B cell (primary cell): ENCODE results near the gene PPP3R2. TPM values are rescaled to one million over a fixed set of nuclear protein-coding genes. Genes with fewer than 3 reads are reported as not detected.

Experiments used
- ATAC-seq: fragments of 200-7000 bp; cut with Tn5 transposase; one replicate; pipeline ENCODE4 v1.10.0; 2021; ENCODE audit warnings: low read depth, mild to moderate bottlenecking, moderate number of reproducible peaks, moderate library complexity
- CTCF ChIA-PET: fragments of 350-600 bp; sonication (Branson Sonifier 250); formaldehyde crosslinking; loops from one replicate; lab custom pipeline; 2021; ENCODE audit warnings: antibody characterized with exemption, inconsistent platforms; lab: Charles Lee
- POLR2A ChIA-PET: fragments of 350-600 bp; sonication (Branson Sonifier 250); formaldehyde crosslinking; loops from one replicate; lab custom pipeline; 2021; ENCODE audit warnings: antibody characterized with exemption; lab: Charles Lee
- DNase-seq: peaks from one replicate; pipeline ENCODE4 v3.0.0; 2013
- H2AFZ ChIP-seq: 2 replicates; pipeline ENCODE4 v1.6.1; 2012; ENCODE audit warnings: mild to moderate bottlenecking, low read depth, low read length; ENCODE audit not compliant: insufficient read depth, poor library complexity, severe bottlenecking
- H3K27ac ChIP-seq, 2 donors: 1 replicate in 1 of 2; 2 replicates in 1 of 2; pipeline ENCODE4 v1.5.1; 2012 to 2013; ENCODE audit warnings: low read length in 2 of 2, mild to moderate bottlenecking in 2 of 2, moderate library complexity in 1 of 2
- H3K27me3 ChIP-seq, 4 experiments: fragments of 200-600 bp in 1 of 4; sonication (generic) in 1 of 4; replicated peaks in 1 of 4; 1 replicate in 2 of 4; 2 replicates in 2 of 4; pipeline versions ENCODE4 v1.6.1 to v1.7.0; 2013 to 2016; ENCODE audit warnings: low read length in 3 of 4, mild to moderate bottlenecking in 2 of 4, mixed read lengths in 1 of 4, moderate library complexity in 1 of 4; ENCODE audit not compliant: insufficient read depth in 4 of 4, control insufficient read depth in 3 of 4; ENCODE audit errors: control extremely low read depth in 1 of 4
- H3K36me3 ChIP-seq, 2 experiments: replicated peaks in 1 of 2; 1 replicate in 1 of 2; 2 replicates in 1 of 2; pipeline versions ENCODE4 v1.6.1 to v1.7.1; 2013; ENCODE audit warnings: low read length in 1 of 2; ENCODE audit not compliant: insufficient read depth in 2 of 2, control insufficient read depth in 1 of 2; ENCODE audit errors: control extremely low read depth in 1 of 2, extremely low read depth in 1 of 2
- H3K4me1 ChIP-seq, 2 donors: fragments of 200-600 bp in 1 of 2; sonication (generic) in 1 of 2; 1 replicate in 1 of 2; 2 replicates in 1 of 2; pipeline versions ENCODE4 v1.5.1 to v1.6.1; 2013 to 2017; ENCODE audit warnings: low read length in 2 of 2; ENCODE audit not compliant: control insufficient read depth in 2 of 2, insufficient read depth in 2 of 2
- H3K4me2 ChIP-seq: replicated peaks from 2 replicates; pipeline ENCODE3; 2012; ENCODE audit warnings: mild to moderate bottlenecking, low read depth, low read length; ENCODE audit not compliant: poor library complexity, severe bottlenecking
- H3K4me3 ChIP-seq, 5 experiments: fragments of 200-600 bp in 1 of 5; sonication (generic) in 1 of 5; 1 replicate in 3 of 5; 2 replicates in 2 of 5; pipeline versions ENCODE4 v1.5.1 to v1.7.0; 2011 to 2016; ENCODE audit warnings: low read length in 4 of 5, mild to moderate bottlenecking in 4 of 5, low read depth in 2 of 5, control low read depth in 1 of 5, moderate library complexity in 1 of 5; ENCODE audit not compliant: insufficient read depth in 1 of 5; ENCODE audit errors: control extremely low read depth in 1 of 5, extremely low read depth in 1 of 5
- H3K79me2 ChIP-seq: fragments of 200-600 bp; sonication (generic); one replicate; pipeline ENCODE4 v1.6.0; 2016; ENCODE audit warnings: low read length; ENCODE audit not compliant: control insufficient read depth, insufficient read depth
- H3K9ac ChIP-seq: fragments of 200-600 bp; sonication (generic); 2 replicates; pipeline ENCODE4 v1.6.1; 2017; ENCODE audit warnings: mild to moderate bottlenecking, low read length, moderate library complexity
- H3K9me3 ChIP-seq, 3 donors: one replicate each; pipeline versions ENCODE4 v1.6.1 to v1.7.1; 2013; ENCODE audit warnings: low read length in 2 of 3; ENCODE audit not compliant: control insufficient read depth in 2 of 3, insufficient read depth in 1 of 3; ENCODE audit errors: control extremely low read depth in 1 of 3
- H4K20me1 ChIP-seq: 2 replicates; pipeline ENCODE4 v1.6.0; 2012; ENCODE audit warnings: mild to moderate bottlenecking, low read length; ENCODE audit not compliant: insufficient read depth, control insufficient read depth, poor library complexity, severe bottlenecking
- H3K27ac Mint-ChIP-seq: one replicate; pipeline ENCODE4 v1.8.0; 2021; ENCODE audit warnings: mixed read lengths
- H3K27me3 Mint-ChIP-seq: one replicate; pipeline ENCODE4 v1.8.0; 2021; ENCODE audit warnings: mixed read lengths
- H3K4me1 Mint-ChIP-seq: one replicate; pipeline ENCODE4 v1.8.0; 2021; ENCODE audit warnings: mixed read lengths
- H3K4me3 Mint-ChIP-seq: one replicate; pipeline ENCODE4 v1.8.0; 2021; ENCODE audit warnings: mixed read lengths
- H3K9me3 Mint-ChIP-seq: one replicate; pipeline ENCODE4 v1.8.0; 2022; ENCODE audit warnings: mixed read lengths; ENCODE audit not compliant: insufficient read depth
- EZH2 ChIP-seq: IDR thresholded peaks from 2 replicates; pipeline ENCODE4 v1.6.1; 2012; ENCODE audit warnings: borderline replicate concordance, low read depth, mild to moderate bottlenecking, moderate library complexity, low read length; ENCODE audit not compliant: insufficient read depth, poor library complexity, severe bottlenecking
- WGBS: methylation state at CpG from one replicate; pipeline ENCODE4 v1.1.5; 2013; ENCODE audit warnings: missing lambda C conversion rate; ENCODE audit not compliant: insufficient coverage; 5-methylcytosine and 5-hydroxymethylcytosine counted together
- intact Hi-C: fragments of 100-400 bp; cut with micrococcal nuclease; formaldehyde crosslinking; loops from one replicate; pipeline ENCODE4 v1.10.0; 2022
- polyA minus RNA-seq: library from RNA; depleted of rRNA, polyadenylated mRNA; stranded (reverse); fragments of >200 nt; gene quantifications from 2 replicates; pipeline ENCODE4 v1.2.3, GENCODE V29; 2012
- polyA plus RNA-seq: library from polyadenylated mRNA; depleted of rRNA; stranded (reverse); fragments of >200 nt; gene quantifications from 2 replicates; pipeline ENCODE4 v1.2.3, GENCODE V29; 2012
- total RNA-seq, 2 donors: library from RNA; stranded (reverse); fragments of 120-200 nt in 1 of 2; gene quantifications; 1 replicate in 1 of 2; 2 replicates in 1 of 2; pipeline versions ENCODE4 v1.2.3 to v1.2.4, GENCODE V29; 2013 to 2022
- TF ChIP-seq, protein P1 (sequence below): fragments of 200-600 bp; IDR thresholded peaks from one replicate; pipeline ENCODE4 v1.8.0; 2022; ENCODE audit warnings: antibody characterized with exemption, mild to moderate bottlenecking

PPP3R2 gene
- total RNA-seq (not detected in 2 replicates), polyA plus RNA-seq (not detected in 2 replicates), polyA minus RNA-seq (0.07 TPM in 1 of 2 replicates, not detected in the other)
- total RNA-seq (2013) = not detected

DNA sequence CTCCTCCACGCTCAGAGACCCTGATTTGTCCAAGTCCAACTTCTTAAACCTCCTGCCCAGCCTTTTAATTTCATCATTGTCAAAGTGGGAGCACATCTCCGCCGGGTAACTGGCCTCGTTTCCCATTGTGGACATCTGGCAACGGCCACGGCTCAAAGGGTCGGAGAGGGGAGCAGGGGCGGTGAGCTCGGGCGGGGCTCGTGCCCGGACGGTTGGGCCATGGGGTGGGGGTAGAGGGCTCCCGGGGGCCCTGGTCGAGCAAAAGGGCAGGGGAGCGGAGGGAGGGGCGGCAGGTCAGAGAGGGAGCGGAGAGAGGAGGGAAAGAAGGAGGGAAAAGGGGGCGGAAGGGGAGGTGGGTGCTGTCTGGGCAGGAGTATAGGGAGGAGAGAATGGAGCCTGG, at the start of gene PPP3R2:
Gene PPP3R2 (minus strand): TSS at position 174 of the 400 bp plus-strand sequence. CDS start 48 bp downstream, at position 126.
- Mint-ChIP-seq H3K9me3 (no peaks in the 10 kb centered on the region), H3K27me3 (peaks cover 14% of the 10 kb centered on the region), H3K27ac (no peak within 1 kb of the TSS), H3K4me1 (no peaks in the 10 kb centered on the region), H3K4me3 (no peak within 1 kb of the TSS)
- POLR2A ChIA-PET = no interaction called here
- H4K20me1 ChIP-seq = no peaks in the 10 kb centered on the region
- H3K4me3 ChIP-seq = no peak within 1 kb of the TSS
- H3K9ac ChIP-seq = no peak within 1 kb of the TSS
- CTCF ChIA-PET = no interaction called here
- no peaks in the 10 kb centered on the region for H3K79me2 ChIP-seq
- no peaks in the 10 kb centered on the region for H3K36me3 ChIP-seq
- no peaks in the 10 kb centered on the region for H3K4me1 ChIP-seq
- TF ChIP-seq, protein P1, sequence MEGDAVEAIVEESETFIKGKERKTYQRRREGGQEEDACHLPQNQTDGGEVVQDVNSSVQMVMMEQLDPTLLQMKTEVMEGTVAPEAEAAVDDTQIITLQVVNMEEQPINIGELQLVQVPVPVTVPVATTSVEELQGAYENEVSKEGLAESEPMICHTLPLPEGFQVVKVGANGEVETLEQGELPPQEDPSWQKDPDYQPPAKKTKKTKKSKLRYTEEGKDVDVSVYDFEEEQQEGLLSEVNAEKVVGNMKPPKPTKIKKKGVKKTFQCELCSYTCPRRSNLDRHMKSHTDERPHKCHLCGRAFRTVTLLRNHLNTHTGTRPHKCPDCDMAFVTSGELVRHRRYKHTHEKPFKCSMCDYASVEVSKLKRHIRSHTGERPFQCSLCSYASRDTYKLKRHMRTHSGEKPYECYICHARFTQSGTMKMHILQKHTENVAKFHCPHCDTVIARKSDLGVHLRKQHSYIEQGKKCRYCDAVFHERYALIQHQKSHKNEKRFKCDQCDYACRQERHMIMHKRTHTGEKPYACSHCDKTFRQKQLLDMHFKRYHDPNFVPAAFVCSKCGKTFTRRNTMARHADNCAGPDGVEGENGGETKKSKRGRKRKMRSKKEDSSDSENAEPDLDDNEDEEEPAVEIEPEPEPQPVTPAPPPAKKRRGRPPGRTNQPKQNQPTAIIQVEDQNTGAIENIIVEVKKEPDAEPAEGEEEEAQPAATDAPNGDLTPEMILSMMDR = no peak
- no peak for TF ChIP-seq EZH2
- DNase-seq (no peak), ATAC-seq (no peak)
- intact Hi-C loops = no loop called here
- no peak within 1 kb of the TSS for H2AFZ ChIP-seq
- no peak within 1 kb of the TSS for H3K27ac ChIP-seq
- no peaks in the 10 kb centered on the region for H3K9me3 ChIP-seq
- 93% methylated on average over 12 of the region's 19 CpGs for WGBS
- no peak within 1 kb of the TSS for H3K4me2 ChIP-seq
- H3K27me3 ChIP-seq = peaks cover 0 to 3% (median 0%) of the 10 kb centered on the region in 4 experiments

- ChIA-PET CTCF (no interaction called here), POLR2A (no interaction called here)
- WGBS = no CpG with 5 or more reads among the region's 2 CpGs
Observed at GRCh38 chr9:101639785-101640665, 45.3 kb upstream of the PPP3R2 start.

More at GRCh38 chr9:101639785-101640665, 45.3 kb upstream of the PPP3R2 start:
- no peaks in the 10 kb centered on the region for H3K4me1 ChIP-seq
- no peak for ATAC-seq
- no peak overlapping the region for H3K4me2 ChIP-seq
- Mint-ChIP-seq H3K27ac (no peak overlapping the region), H3K4me1 (no peaks in the 10 kb centered on the region), H3K4me3 (no peak overlapping the region), H3K9me3 (peaks cover 5% of the 10 kb centered on the region), H3K27me3 (peaks cover 2% of the 10 kb centered on the region)
- peaks cover 0 to 3% (median 0%) of the 10 kb centered on the region in 3 donors for H3K9me3 ChIP-seq
- intact Hi-C loops = no loop called here
- H3K79me2 ChIP-seq = no peaks in the 10 kb centered on the region
- no peaks in the 10 kb centered on the region for H3K36me3 ChIP-seq
- TF ChIP-seq, protein P1 = no peak
- TF ChIP-seq EZH2 = no peak
- no peak overlapping the region for H3K9ac ChIP-seq
- no peak overlapping the region for H3K4me3 ChIP-seq
- H4K20me1 ChIP-seq = no peaks in the 10 kb centered on the region
- no peak overlapping the region for H3K27ac ChIP-seq
- H3K27me3 ChIP-seq = no peaks in the 10 kb centered on the region
- H2AFZ ChIP-seq = no peak overlapping the region
- DNase-seq = no peak
